HG03565 (cell line): ENCODE results near the gene REP15.
"Not testable (repeated sequence)": the region's sequence is repeated elsewhere in the genome, so short reads cannot be mapped to it uniquely, and the experiment has no call there.

Experiments
- ATAC-seq: cut with Tn5 transposase; IDR thresholded peaks from one replicate; pipeline ENCODE4 v1.9.1; 2021; ENCODE audit warnings: mild to moderate bottlenecking, moderate library complexity; ENCODE audit not compliant: unreplicated experiment

REP15 gene

GRCh38 chr12:27696293-27696652 lies at the start of gene REP15:
Gene REP15, plus strand, starts transcription at chr12:27696447. Its CDS starts 116 bp downstream, at chr12:27696563.
- no peak for ATAC-seq

DNA sequence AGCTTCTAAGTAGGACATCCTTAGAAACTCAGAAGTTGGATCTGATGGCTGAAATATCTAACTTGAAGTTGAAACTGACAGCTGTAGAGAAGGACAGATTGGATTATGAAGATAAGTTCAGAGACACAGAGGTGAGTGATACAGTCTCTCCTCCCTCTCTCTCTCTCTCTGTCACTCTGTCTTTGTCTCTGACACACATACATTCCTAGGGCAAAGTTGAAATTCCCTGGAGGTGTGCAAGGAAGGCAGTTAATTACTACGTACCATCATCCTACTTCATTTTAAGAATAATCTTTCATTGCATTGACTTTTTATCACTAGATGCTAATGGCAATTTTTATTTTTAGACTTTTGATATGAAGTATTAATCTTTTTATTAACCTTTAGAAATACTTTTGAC lies 46.2 kb upstream of the REP15 start:
- ATAC-seq = no peak

- no peak for ATAC-seq
Measured at GRCh38 chr12:27651201-27651600, 45.0 kb upstream of the REP15 start.

GRCh38 chr12:27652174-27652763 lies 44.0 kb upstream of the REP15 start:
- no peak for ATAC-seq

- ATAC-seq = no peak
Measured at GRCh38 chr12:27653661-27654060, 42.6 kb upstream of the REP15 start.

GRCh38 chr12:27655476-27655875 lies 40.8 kb upstream of the REP15 start:
- ATAC-seq = not testable (repeated sequence)

DNA sequence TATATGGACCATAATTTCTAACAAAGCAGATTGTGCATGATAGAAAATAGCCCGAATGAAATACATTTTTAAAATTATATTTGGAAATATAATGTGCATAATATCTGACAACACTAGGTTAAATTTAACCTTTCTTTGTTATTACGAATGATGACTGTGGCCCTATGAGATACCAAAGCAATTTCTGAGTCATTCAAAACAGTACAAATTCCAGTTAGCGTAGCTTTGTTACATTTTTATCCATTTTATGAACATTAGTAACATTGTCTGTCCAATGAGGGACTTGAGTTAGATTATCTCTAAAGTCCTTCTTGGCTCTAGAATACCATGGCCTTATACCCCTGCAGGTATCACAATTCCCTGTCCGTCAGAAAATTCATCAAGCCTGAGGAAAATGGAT lies 39.0 kb upstream of the REP15 start:
- ATAC-seq = no peak

DNA sequence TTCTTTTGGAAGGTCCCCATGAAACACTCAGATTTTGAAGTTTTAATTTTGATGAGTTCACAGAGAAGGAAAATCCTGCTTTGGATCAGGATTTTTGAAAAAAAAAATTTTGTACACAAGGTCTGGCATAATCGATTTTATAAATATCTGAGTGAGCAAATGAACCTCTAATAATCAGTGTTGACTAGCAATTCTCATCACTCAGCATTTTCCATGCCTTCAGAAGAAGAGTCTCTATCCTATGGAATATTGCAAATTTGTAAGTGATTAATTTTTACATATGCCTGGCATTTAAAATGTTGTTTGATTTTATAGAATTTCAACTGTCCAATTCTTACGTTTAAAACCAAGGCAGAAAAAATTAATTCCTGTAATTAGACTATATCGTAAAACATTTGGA lies 30.5 kb upstream of the REP15 start:
- no peak for ATAC-seq

- no peak for ATAC-seq
Measured at GRCh38 chr12:27666510-27666909, 29.7 kb upstream of the REP15 start.

GRCh38 chr12:27667540-27667939 lies 28.7 kb upstream of the REP15 start:
- no peak for ATAC-seq

DNA sequence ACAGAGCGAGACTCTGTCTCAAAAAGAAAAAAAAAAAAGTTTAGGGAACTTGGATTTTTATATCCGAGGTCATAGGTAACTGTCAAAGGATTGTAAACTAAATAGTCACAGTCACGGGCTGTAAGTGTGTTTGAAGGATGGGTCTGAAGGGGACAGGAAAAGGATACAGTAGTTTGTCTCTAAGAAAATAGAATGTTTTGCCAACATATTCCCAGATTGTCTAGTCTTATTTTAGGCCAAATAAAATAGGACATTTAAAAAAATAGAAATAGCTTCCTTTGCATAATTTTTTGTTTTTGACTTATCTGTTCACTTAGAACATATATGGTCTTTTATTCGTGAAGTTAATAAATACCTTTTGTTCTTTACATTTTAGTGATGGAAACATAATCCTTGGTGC lies 24.2 kb upstream of the REP15 start:
- ATAC-seq = no peak

GRCh38 chr12:27672643-27673042 lies 23.6 kb upstream of the REP15 start:
- ATAC-seq = no peak

DNA sequence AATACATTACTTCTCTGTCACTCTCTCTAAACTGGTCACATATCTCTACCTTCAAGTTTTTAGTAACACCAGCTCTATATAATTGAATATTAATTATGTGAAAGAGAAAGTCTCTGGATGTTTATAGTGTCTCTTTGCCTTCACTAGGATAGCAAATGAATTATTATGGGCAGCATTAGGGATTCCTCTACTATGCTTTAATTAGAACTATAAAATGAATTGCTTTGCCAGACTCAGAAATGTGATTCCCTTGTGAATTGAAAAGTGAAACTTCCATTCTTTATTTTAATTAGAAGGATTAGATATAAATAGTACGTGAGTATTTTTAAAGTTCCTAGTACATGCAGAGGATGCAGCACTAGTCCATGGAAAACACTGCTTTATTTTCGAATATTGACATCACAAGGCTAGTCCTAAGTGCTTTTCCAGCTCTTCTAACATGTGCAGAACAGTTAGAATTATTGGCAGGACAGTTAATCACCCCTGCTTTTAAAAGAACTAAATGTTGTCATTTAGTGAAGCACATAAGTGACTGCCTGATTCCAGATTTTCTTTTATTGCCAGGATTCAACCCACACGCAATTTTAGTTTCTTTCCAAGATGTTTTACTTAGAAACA lies 23.0 kb upstream of the REP15 start:
- no peak for ATAC-seq

DNA sequence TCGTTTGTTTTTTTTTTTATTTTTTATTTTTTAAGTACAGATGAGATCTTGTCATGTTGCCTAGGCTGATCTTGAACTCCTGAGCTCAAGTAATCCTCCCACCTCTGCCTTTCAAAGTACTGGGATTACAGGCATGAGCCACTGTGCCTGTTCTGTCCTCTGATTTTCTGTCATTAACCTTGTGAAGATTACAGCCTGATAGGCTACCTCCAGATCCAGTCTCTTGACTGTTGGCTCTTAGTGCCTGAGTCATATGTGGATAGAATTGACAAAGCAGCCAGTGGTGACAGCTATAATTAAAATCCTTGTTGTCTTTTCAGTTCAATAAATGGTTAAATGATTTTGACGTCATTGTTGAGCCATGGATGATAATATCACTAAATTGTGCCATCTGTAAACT lies 21.3 kb upstream of the REP15 start:
- no peak for ATAC-seq

- ATAC-seq = no peak
Measured at GRCh38 chr12:27680619-27681018, 15.6 kb upstream of the REP15 start.

DNA sequence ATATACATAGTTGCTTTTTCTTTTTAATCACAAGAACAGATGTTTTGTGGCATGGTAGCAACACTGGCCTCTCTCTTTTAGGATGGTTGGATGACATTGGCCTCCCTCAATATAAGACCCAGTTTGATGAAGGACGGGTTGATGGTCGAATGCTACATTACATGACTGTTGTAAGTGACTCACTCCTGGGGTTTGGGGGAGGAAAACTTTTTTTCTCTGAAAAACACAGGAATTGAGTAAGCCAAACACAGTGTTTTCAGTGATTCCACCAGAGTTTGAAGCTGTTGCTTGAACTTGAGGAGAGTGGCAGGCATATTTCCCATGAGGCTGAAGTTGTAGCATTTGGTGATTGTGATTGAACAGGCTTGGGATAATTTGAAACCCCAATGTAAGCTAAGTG lies 13.7 kb upstream of the REP15 start:
- ATAC-seq = no peak

DNA sequence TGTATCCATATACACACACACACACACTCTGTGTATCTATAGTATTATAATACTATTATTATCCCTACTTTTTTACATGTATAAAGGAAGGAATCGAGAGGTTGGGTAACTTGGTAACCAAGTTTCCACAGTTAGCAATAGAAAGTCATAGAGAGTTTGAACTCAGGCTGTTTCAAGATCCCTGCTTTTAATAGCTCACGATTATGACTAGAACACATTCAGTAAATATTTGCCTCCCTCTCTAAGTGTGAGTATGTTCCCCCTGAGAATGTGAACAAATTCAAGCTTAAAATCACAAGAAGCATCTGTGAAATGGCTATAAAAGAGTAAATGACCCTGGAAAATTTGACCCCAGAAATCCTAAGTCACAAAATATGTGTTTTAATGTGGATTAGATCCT lies 11.0 kb upstream of the REP15 start:
- ATAC-seq = no peak

DNA sequence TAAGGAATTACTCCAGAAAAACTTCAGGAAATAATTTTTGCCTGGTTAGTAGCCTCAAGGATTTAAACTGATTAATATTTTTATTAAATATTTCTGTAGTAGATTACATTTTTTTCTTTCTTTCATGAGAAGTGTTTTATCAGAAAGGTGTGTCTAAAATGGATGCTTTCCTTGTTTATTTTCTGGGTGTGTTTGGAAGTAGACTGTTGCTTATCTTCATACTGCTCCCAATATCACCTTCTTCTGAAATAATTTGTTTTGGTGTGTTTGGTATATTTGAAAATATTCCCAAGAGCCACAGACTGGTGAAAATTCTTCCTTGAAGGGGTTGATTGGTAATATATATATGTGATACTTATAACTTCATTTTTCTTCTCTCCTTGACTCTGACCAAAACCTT lies 10.1 kb upstream of the REP15 start:
- ATAC-seq = no peak

DNA sequence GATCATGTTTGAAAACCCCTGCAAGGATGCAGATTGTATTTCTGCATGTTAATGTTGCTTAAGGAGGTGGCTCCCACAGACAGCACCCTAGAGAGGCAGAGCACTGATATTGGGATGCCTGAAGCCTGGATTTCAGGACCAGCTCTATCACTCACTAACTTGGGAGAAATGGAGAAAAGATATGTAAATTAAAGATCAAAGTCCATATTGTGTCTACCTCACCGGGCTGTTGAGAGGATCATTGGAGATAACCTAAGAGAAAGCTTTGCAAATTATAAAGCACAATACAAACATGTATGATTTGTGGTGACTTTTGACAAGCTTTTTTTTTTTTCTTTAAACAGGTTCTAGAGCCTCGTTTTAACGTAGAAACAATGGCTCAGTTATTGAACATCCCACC lies 7.6 kb upstream of the REP15 start:
- no peak for ATAC-seq

DNA sequence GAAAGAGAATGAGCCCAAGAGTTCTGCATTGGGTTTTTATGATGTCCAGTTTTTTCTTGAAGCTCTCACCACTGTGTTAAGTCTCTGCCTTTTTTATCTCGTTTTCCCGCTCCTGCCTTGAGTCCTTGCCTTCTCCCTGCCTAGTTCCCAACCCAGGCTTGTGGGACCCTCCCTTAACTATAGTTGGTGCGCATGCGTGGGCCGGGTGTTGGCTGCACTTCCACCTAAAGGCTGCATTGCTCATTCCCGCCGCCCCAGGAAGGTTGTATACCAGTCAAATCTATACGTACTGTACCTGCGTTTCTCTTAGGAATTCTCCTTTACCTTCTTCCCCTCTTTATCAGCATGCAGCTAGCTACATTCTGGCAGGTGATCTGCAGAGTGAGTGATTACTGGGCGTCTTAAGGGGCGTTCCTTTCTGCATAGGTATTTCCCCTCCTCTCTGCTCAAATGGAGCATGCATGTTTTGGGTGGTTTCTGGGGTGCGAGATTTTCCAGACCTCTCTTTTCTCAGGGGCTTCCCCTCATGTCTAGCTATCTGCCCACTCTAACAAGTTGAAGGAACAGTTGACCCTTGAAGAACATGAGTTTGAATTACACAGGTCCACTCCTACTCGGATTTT lies 6.6 kb upstream of the REP15 start:
- no peak for ATAC-seq

- no peak for ATAC-seq
Measured at GRCh38 chr12:27693403-27693802, 2.8 kb upstream of the REP15 start.

DNA sequence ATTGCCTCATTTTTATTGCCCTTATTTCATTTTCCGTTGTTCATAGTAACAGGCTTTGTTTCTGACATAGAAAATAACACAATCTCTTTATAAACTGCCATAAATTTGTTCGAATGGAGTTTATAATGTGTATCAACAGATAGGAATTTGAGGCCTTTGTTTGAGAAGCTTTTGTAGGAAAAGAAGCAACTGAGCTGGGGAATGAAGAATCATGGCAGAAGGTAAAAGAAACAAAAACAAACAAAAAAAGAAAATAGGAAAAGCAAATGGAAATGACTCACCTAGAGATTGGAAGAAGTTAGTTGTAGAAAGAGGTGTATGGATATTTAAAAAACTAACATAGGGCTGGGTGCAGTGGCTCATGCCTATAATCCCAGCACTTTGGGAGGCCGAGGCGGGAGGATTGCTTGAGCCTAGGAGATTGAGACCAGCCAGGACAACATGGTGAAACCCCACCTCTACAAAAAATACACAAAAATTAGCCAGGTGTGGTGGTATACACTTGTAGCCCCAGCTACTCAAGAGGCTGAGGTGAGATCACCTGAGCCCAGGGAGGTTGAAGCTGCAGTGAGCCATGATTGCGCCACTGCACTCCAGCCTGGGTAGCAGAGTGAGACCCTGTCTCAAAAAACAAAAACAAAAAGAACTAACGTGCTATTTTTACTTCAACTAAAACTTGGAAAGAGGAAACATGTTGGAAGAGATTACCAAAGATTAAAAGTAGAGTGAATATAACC lies 523 bp upstream of the REP15 start:
- no peak for ATAC-seq
